ENCODE data around the gene ATXN1. TPM values are rescaled to one million over a fixed set of nuclear protein-coding genes. Genes with fewer than 3 reads are reported as not detected.

The ATXN1 gene
- total RNA-seq, 4 donors from 2014 or later = 16.3 to 52.2 (median 25.7) TPM

- TF ChIP-seq CTCF (IDR thresholded peaks at IDR 0.05) (no peak), POLR2A (IDR thresholded peaks at IDR 0.05) (no peak)
- intact Hi-C loops (cut with DNase I; ENCODE audit: low total_unique reads) = no loop called here
- WGBS, 2 donors = 44 to 50% methylated on average over 4 of the region's 4 CpGs
- no peak for DNase-seq (ENCODE audit: low spot score in 2 of 2)
- no peak overlapping the region for H3K4me3 ChIP-seq (ENCODE audit: low read depth, poor library complexity, severe bottlenecking)
These were observed 8.9 kb downstream of the ATXN1 start for GRCh38 chr6:16752206-16752866.

- TF ChIP-seq CTCF (IDR thresholded peaks at IDR 0.05) = no peak
- no peak for TF ChIP-seq POLR2A (IDR thresholded peaks at IDR 0.05)
- intact Hi-C loops (cut with DNase I; ENCODE audit: low total_unique reads) = no loop called here
- H3K4me3 ChIP-seq (ENCODE audit: low read depth, poor library complexity, severe bottlenecking) = no peak overlapping the region
- DNase-seq (ENCODE audit: low spot score in 2 of 2) = no peak
- WGBS, 2 donors = 79 to 88% methylated on average over 2 of the region's 2 CpGs
These were observed 9.9 kb downstream of the ATXN1 start for GRCh38 chr6:16751251-16751946.

GRCh38 chr6:16750566-16750965 is 10.7 kb downstream of the ATXN1 start:
- DNase-seq (ENCODE audit: low spot score in 2 of 2) = no peak
- no peak overlapping the region for H3K4me3 ChIP-seq (ENCODE audit: low read depth, poor library complexity, severe bottlenecking)
- intact Hi-C loops (cut with DNase I; ENCODE audit: low total_unique reads) = no loop called here
- TF ChIP-seq POLR2A (IDR thresholded peaks at IDR 0.05) (no peak), CTCF (IDR thresholded peaks at IDR 0.05) (no peak)
- WGBS, 2 donors = 95% methylated on average over 5 of the region's 5 CpGs

GRCh38 chr6:16749516-16750485 is 11.5 kb downstream of the ATXN1 start:
- WGBS, 2 donors = 92 to 95% methylated on average over 10 of the region's 10 CpGs
- TF ChIP-seq CTCF (IDR thresholded peaks at IDR 0.05) (no peak), POLR2A (IDR thresholded peaks at IDR 0.05) (no peak)
- no peak overlapping the region for H3K4me3 ChIP-seq (ENCODE audit: low read depth, poor library complexity, severe bottlenecking)
- DNase-seq (ENCODE audit: low spot score in 2 of 2) = no peak
- intact Hi-C loops (cut with DNase I; ENCODE audit: low total_unique reads) = no loop called here

- no peak for DNase-seq (ENCODE audit: low spot score in 2 of 2)
- intact Hi-C loops (cut with DNase I; ENCODE audit: low total_unique reads) = no loop called here
- no peak for TF ChIP-seq POLR2A (IDR thresholded peaks at IDR 0.05)
- no peak for TF ChIP-seq CTCF (IDR thresholded peaks at IDR 0.05)
- H3K4me3 ChIP-seq (ENCODE audit: low read depth, poor library complexity, severe bottlenecking) = no peak overlapping the region
- 65 to 74% methylated on average over 2 of the region's 2 CpGs for WGBS, 2 donors
These were observed 13.3 kb downstream of the ATXN1 start for GRCh38 chr6:16748025-16748319.

All from lower leg skin (tissue), 4 donors.